GM10847 (cell line): ENCODE results near the gene CHD9NB.

Source experiments
- POLR2A ChIP-seq: IDR thresholded peaks from 2 replicates; pipeline ENCODE4 v1.6.1; 2011; ENCODE audit not compliant: insufficient read length; ENCODE audit errors: extremely low read depth

CHD9NB gene

GRCh38 chr16:53052519-53053501, at the start of gene CHD9NB:
Gene CHD9NB (minus strand): TSS chr16:53052897. CDS start chr16:53044158, 8,739 bp downstream.
- TF ChIP-seq POLR2A, result no peak

GRCh38 chr16:53100889-53101288, 48.2 kb upstream of the CHD9NB start:
- no peak for TF ChIP-seq POLR2A

GRCh38 chr16:53100131-53100748, 47.5 kb upstream of the CHD9NB start:
- no peak for TF ChIP-seq POLR2A

- TF ChIP-seq POLR2A, result no peak
These were observed 46.8 kb upstream of the CHD9NB start for GRCh38 chr16:53099318-53100130.

GRCh38 chr16:53098526-53099317, 46.0 kb upstream of the CHD9NB start:
- peak; percentile 45 for TF ChIP-seq POLR2A

GRCh38 chr16:53097190-53097589, 44.5 kb upstream of the CHD9NB start:
- no peak for TF ChIP-seq POLR2A

GRCh38 chr16:53094013-53094630, 41.4 kb upstream of the CHD9NB start:
- peak; percentile 11 for TF ChIP-seq POLR2A

- no peak for TF ChIP-seq POLR2A
These were observed 40.6 kb upstream of the CHD9NB start for GRCh38 chr16:53093162-53093744.

GRCh38 chr16:53092284-53092683, 39.6 kb upstream of the CHD9NB start:
- no peak for TF ChIP-seq POLR2A

- TF ChIP-seq POLR2A, result no peak
These were observed 38.9 kb upstream of the CHD9NB start for GRCh38 chr16:53091466-53092211.

- TF ChIP-seq POLR2A, result peak; percentile 24
These were observed 38.1 kb upstream of the CHD9NB start for GRCh38 chr16:53090591-53091411.

GRCh38 chr16:53090286-53090590, 37.5 kb upstream of the CHD9NB start:
- TF ChIP-seq POLR2A, result no peak

GRCh38 chr16:53089434-53090285, 37.0 kb upstream of the CHD9NB start:
- no peak for TF ChIP-seq POLR2A
